Kidney capillary endothelial cell (primary cell): Measurements from ENCODE around the gene GPR119.
A peak's percentile ranks its signal among the peaks of the same experiment; 100 is the strongest.
"Not testable (repeated sequence)": the region's sequence is repeated elsewhere in the genome, so short reads cannot be mapped to it uniquely, and the experiment has no call there.

Source experiments
- DNase-seq: peaks from one replicate; pipeline ENCODE4 v3.0.0-alpha.2; 2018; ENCODE audit warnings: low spot score

The GPR119 gene

GRCh38 chrX:130385520-130385919, at the start of gene GPR119:
GPR119 (minus strand) TSS chrX:130385674; CDS start chrX:130385447, 227 bp downstream.
- DNase-seq, result no peak

GRCh38 chrX:130429236-130429635, 43.8 kb upstream of the GPR119 start:
- not testable (repeated sequence) for DNase-seq

- DNase-seq, result no peak
Measured at GRCh38 chrX:130426531-130426930, 41.1 kb upstream of the GPR119 start.

GRCh38 chrX:130419263-130419662, 33.8 kb upstream of the GPR119 start:
- DNase-seq, result no peak

GRCh38 chrX:130418740-130419139, 33.3 kb upstream of the GPR119 start:
- no peak for DNase-seq

- no peak for DNase-seq
Measured at GRCh38 chrX:130418066-130418465, 32.6 kb upstream of the GPR119 start.

GRCh38 chrX:130416785-130417184, 31.3 kb upstream of the GPR119 start:
- no peak for DNase-seq

- no peak for DNase-seq
Measured at GRCh38 chrX:130415201-130415600, 29.7 kb upstream of the GPR119 start.

GRCh38 chrX:130414800-130415199, 29.3 kb upstream of the GPR119 start:
- DNase-seq, result no peak

GRCh38 chrX:130413415-130413814, 27.9 kb upstream of the GPR119 start:
- DNase-seq, result no peak

GRCh38 chrX:130402208-130402684, 16.8 kb upstream of the GPR119 start:
- peak; percentile 1 for DNase-seq

GRCh38 chrX:130401415-130402207, 16.1 kb upstream of the GPR119 start, which contains the start of gene RBMX2:
RBMX2 (plus strand) TSS chrX:130401987; CDS start chrX:130402033, 46 bp downstream.
- peak; percentile 58 for DNase-seq

- DNase-seq, result no peak
Measured at GRCh38 chrX:130395341-130395740, 9.9 kb upstream of the GPR119 start.

GRCh38 chrX:130393451-130394074, 8.1 kb upstream of the GPR119 start:
- peak; percentile 38 for DNase-seq

- DNase-seq, result no peak
Measured at GRCh38 chrX:130386408-130386808, 934 bp upstream of the GPR119 start.

GRCh38 chrX:130378024-130378669, 7.3 kb downstream of the GPR119 start:
- DNase-seq, result no peak

- DNase-seq, result no peak
Measured at GRCh38 chrX:130376077-130376476, 9.4 kb downstream of the GPR119 start.

- not testable (repeated sequence) for DNase-seq
Measured at GRCh38 chrX:130352050-130352449, 33.4 kb downstream of the GPR119 start.

- DNase-seq, result no peak
Measured at GRCh38 chrX:130351567-130351966, 33.9 kb downstream of the GPR119 start.

- DNase-seq, result no peak
Measured at GRCh38 chrX:130347321-130347720, 38.2 kb downstream of the GPR119 start.

- DNase-seq, result no peak
Measured at GRCh38 chrX:130343411-130343810, 42.1 kb downstream of the GPR119 start.

GRCh38 chrX:130340271-130340670, 45.2 kb downstream of the GPR119 start:
- DNase-seq, result no peak
